ENCODE data around the gene CTXND2.

DNA sequence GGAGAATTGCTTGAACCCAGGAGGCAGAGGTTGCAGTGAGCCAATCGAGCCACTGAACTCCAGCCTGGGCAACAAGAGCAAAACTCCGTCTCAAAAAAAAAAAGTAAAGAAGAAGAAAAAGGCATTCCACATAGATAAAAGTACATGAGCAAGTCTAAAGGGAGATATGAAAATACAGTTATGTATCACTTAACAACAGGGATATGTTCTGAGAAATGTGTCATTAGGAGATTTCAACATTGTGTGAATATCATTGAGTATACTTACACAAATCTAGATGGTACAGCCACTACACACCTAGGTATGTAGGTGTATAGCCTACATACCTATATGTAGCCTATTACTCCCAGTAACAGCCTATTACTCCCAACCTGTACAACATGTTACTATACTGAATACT lies 23.2 kb upstream of the CTXND2 start:
- TF ChIP-seq CBX2 (IDR thresholded peaks at IDR 0.05; ENCODE audit: low read depth, low read length) (no peak), CBX2 (CRISPR knock-in tag; IDR thresholded peaks at IDR 0.05; ENCODE audit: low read depth) (no peak), KAT7 (CRISPR knock-in tag; IDR thresholded peaks at IDR 0.05; ENCODE audit: borderline replicate concordance) (no peak), EP300 (IDR thresholded peaks at IDR 0.05; ENCODE audit: low read depth in 2 of 2, low read length in 2 of 2) (no peak), EP300 (CRISPR knock-in tag; IDR thresholded peaks at IDR 0.05; ENCODE audit: borderline replicate concordance) (no peak), MTA1 (CRISPR knock-in tag; IDR thresholded peaks at IDR 0.05; ENCODE audit: borderline replicate concordance) (no peak), ZNF782 (CRISPR knock-in tag; IDR thresholded peaks at IDR 0.05; ENCODE audit: borderline replicate concordance) (no peak), GABPB1 (CRISPR knock-in tag; IDR thresholded peaks at IDR 0.05) (no peak), CHD4 (IDR thresholded peaks at IDR 0.05; ENCODE audit: borderline replicate concordance, low read length) (no peak), GTF2F1 (IDR thresholded peaks at IDR 0.05; ENCODE audit: low read length) (no peak), RNF2 (conservative IDR thresholded peaks at IDR 0.05; ENCODE audit: low read depth) (no peak), DNMT3B (CRISPR knock-in tag; conservative IDR thresholded peaks at IDR 0.05) (no peak), CEBPB (IDR thresholded peaks at IDR 0.05; ENCODE audit: borderline replicate concordance, low read depth, low read length) (no peak), FOXA1 (IDR thresholded peaks at IDR 0.05) (no peak), FOXA1 (CRISPR knock-in tag; IDR thresholded peaks at IDR 0.05) (no peak)
